GM19468 (cell line): ENCODE data around the gene BTBD19.

Source experiments
- ATAC-seq: cut with Tn5 transposase; IDR thresholded peaks from one replicate; pipeline ENCODE4 v1.9.1; 2021; ENCODE audit warnings: mild to moderate bottlenecking, moderate library complexity, moderate number of reproducible peaks; ENCODE audit not compliant: unreplicated experiment; ENCODE audit errors: extremely low read depth

The BTBD19 gene

GRCh38 chr1:44848456-44849181, 40.3 kb downstream of the BTBD19 start:
- ATAC-seq = no peak

- no peak for ATAC-seq
Observed at GRCh38 chr1:44849575-44850132, 41.3 kb downstream of the BTBD19 start.

GRCh38 chr1:44851308-44851707, 43.0 kb downstream of the BTBD19 start:
- no peak for ATAC-seq

GRCh38 chr1:44853201-44853600, 44.9 kb downstream of the BTBD19 start:
- ATAC-seq = no peak

- no peak for ATAC-seq
Observed at GRCh38 chr1:44854970-44855369, 46.6 kb downstream of the BTBD19 start.

GRCh38 chr1:44855742-44856141, 47.4 kb downstream of the BTBD19 start:
- no peak for ATAC-seq

- ATAC-seq = no peak
Observed at GRCh38 chr1:44857446-44857845, 49.1 kb downstream of the BTBD19 start.

- no peak for ATAC-seq
Observed at GRCh38 chr1:44860331-44860730, 52.0 kb downstream of the BTBD19 start.

GRCh38 chr1:44860891-44861425, 52.6 kb downstream of the BTBD19 start:
- no peak for ATAC-seq

- ATAC-seq = no peak
Observed at GRCh38 chr1:44862829-44863401, 54.6 kb downstream of the BTBD19 start.
